Fibroblast of pulmonary artery (primary cell): ENCODE measurements around the gene HMG20A.

Source experiments
- DNase-seq: peaks from one replicate; pipeline ENCODE4 v3.0.0-alpha.2; 2010; ENCODE audit warnings: low read depth
- H3K4me3 ChIP-seq: replicated peaks from 2 replicates; pipeline ENCODE4 v1.5.1; 2011; ENCODE audit warnings: low read depth, mild to moderate bottlenecking, control low read depth, low read length, moderate library complexity
- CTCF ChIP-seq: IDR thresholded peaks from 2 replicates; pipeline ENCODE4 v1.5.1; 2011; ENCODE audit warnings: mild to moderate bottlenecking, control low read depth, low read length, inconsistent platforms; ENCODE audit errors: missing control alignments

HMG20A gene

DNA sequence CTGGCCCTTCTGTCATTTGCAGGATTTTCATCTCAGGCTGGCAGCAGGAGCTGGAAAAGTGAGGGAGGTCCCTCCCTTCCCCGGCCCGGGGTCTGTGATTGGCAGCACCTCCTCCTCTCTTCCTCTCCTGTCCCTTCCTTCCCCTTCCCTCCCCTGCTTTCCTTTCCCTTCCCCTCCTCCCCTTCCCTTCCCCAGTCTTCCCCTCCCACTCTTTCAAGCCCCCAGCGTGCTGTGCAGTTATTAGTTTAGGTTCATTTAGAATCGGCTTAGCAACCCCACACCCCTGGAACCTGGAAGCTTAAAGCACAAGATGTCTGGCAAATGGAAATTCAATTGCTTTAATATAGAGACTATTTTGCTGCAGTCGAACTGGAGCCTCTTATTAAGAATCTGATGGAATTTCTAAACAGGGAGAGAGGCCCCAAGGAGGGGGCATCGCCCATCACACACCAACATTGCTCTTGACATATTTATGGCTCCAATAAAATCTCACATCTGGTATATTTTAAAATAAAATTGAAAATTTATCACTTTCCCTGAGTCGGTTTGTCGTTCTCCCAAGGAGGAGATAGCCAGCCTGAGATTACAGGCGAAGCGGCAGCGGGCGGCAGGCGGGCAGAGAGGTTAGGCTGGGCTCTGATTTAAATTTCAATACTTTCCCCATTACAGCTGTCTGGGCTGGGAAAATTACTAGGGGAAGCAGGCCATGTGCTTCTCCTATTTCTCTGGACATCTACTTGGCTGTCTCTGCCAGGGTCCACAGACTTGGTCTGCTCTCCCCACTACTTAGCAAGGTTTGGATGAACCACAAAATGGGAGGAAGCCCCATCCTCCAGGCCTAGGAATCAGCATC, 113.1 kb downstream of the HMG20A start:
- no peak for DNase-seq
- no peak for TF ChIP-seq CTCF

More for the DNA sequence above, 113.1 kb downstream of the HMG20A start:
- H3K4me3 ChIP-seq, result no peak overlapping the region
